ENCODE measurements around the gene B4GALT3.

B4GALT3 gene

DNA sequence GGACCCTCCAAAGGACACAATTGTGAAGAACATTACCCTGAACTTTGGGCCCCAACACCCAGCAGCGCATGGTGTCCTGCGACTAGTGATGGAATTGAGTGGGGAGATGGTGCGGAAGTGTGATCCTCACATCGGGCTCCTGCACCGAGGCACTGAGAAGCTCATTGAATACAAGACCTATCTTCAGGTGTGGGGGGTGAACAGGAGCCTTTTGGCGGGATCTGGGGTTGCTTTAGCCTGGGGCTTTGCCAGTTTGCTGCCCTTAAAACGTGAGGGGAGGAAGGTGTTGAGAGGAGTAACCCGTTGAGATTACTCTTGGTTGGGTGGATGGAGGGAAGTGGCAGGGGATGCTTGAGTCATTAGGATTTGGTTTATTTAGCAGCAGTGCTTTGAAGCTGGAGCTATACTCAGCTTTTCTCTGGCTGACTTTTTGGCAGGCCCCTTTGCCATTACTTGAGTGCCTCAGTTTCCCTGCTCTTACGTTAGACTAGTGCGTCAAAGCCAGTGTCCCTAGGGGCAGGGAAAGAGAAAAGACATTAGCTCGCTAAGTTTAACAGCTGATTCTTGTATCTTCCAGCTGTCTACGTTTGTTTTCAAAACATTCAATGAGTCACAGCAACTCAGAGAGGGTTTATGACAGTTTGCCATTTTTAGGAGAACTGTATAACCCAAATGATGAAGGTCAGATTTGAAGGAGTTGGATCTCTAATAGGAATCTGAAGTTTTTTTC is 29.3 kb upstream of the B4GALT3 start:
- no peak for DNase-seq (ENCODE audit: low read depth in 2 of 2)

DNA sequence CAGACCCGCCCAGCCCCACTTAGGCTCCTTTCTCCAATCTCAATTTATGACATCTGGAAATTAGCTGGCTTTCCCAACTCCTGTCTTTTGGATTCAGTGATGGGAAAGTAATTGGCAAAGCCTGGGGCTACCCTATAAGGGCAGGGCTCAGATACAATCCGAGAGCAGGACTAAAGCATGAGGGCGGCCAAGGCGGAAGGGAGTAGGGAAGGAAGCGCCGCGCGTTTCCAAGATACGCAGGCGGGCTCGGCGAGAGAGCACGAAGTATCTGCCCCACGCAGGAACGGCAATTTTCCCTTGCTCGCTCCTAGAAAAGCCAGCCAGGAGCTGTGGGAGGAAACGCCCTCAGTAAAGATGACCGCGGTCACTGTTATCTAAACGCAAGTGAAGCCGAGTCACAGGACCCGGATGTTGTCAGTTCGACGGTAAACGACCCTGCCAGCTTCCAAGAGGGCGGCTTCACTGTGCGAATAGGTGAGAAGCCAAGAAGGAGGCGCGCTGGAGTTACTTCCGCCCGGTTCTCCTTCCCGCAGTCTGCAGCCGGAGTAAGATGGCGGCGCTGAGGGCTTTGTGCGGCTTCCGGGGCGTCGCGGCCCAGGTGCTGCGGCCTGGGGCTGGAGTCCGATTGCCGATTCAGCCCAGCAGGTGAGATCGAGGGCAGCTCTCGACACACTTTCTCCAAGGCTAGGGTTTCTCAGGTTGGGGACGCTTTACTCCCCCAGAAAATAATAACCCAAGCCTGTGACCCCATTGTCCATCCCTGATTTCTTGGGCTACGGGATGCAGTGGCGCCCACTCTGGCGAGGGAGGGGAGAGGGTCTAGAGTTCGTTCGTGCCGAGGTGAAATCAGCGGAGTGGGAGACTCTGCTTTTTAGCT is 24.8 kb upstream of the B4GALT3 start, which contains the start of gene NDUFS2:
TSS of gene NDUFS2 (plus strand) at position 532 of the 877 bp plus-strand sequence. CDS start at position 551, 19 bp downstream.
- DNase-seq (ENCODE audit: low read depth in 2 of 2), result peak; percentile 98

DNA sequence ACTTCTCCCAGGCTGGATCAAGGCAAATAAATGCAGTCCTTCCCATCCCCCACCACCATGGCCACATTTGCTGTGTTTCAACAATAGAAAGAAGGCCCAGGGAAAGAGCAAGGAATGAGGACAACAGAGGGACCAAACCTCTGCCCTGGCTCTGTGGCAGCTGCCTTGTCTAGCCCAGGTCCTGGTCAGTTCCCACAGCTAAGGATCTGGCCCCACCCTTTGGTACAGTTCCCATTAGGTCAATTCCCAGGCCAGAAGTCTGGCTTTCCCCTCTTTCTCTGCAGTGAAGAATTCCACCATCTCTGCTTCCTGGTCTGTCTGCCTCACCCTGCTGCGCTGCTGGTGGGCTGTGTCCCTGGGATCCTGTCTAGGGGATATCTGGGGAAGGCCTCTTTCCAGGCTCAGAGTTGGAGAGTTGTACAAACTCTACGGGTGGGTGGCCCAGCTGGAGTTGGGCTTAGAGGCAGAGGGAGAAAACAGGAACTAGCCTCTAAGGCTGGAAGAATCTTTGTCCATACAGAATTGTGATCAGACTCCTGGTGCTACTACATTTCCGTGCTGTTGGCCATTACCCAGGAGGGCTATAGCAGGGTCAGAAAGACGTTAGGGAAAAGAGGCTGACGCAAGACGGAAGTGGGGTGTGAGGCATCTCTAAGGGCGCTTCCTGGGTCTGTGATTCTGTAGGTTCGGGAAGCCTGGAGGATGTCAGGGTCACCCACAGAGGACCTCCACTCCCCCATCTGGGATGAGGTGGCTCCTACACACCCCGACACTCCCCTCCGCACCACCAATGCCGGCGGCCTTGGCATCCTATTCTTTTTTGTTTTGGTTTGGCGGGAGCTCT is 23.9 kb upstream of the B4GALT3 start:
- no peak for DNase-seq (ENCODE audit: low read depth in 2 of 2)

DNA sequence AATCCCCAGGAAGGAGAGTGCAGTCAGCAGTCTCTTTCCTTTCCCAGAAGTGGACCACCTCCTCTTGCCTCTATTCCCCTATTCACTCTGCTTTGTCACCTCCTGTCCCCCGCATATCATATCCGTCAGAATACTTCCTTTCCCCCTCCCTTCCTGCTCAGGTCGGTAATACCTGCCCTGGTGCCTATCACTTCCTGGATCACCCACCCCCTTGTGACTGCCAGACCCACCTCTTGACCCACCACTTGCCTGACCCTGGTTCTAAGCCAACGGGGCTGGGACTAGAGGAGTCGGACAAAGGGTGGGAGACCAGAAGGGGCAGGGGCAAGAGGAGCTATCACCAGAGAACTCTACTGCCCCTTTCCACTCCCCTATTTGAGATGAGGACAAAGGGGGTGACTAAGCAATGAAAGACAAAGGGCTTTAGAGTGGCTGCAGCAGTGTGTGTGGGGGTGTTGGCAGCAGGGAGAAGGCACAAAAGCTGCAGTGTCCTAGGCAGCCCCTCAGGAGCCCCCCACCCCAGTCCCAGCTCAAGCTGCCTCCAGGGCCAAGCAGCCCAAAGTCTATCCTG is 23.2 kb upstream of the B4GALT3 start:
- DNase-seq (ENCODE audit: low read depth in 2 of 2), result no peak

DNA sequence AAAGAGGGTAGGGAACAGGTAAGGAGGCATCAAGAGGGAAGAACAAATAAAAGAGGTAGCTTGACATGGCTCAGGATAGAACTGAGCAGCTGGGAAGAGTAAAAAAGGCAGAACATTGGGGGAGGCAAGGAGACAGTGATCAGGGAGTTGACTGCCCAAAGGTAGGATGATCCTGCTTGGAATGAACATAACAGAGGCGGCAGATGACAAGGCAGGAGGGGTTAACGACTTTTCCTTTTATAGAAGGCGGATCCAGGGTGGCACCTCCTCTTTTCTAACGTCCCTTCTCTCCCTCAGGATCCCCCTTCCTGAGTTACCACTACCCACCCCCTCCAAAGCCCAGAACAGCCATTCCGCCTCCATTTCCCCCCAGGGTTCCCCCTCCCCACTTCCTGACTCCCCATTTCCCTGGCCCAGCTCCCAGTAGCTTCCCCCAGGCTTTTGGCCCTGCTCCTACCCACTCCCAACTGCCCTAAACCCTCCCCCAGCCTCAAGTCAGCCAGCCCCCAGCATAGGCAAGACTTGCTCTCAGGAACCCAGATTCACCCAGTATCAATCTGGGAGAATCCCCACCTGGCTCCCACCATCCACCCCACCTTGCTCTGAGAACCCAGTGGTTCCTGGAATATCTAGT is 22.3 kb upstream of the B4GALT3 start:
- DNase-seq (ENCODE audit: low read depth in 2 of 2), result no peak

DNA sequence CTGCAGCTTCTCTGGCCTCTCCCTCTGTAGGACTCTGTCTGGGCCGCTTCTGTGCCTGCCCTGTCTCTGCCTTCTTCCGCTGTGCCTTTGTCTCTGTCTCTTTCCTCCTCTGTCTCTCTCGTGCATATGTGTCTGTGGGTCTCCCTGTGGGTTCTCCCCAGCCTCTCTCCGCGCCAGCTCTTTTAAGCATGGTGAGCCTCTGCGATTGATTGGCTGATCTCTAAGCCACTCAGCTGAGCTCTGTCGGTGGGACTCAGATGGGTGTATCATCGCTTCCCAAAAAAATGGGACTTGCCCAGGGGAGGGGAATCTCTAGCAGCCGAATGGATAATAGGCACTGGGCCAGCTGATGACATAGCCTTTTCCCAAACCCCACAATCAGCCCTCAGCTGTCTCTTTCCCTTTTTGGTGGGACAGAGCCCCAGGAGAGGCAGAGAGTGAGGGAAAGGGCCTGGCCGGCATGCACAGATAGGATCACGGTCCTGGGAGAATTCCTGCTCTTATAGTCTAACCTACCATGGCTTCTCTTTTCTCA is 21.7 kb upstream of the B4GALT3 start, which contains the start of gene ADAMTS4:
TSS of gene ADAMTS4 (minus strand) at position 158 of the 535 bp plus-strand sequence. CDS start 427 bp downstream, outside the sequence.
- peak; percentile 90 to 91 for DNase-seq (ENCODE audit: low read depth in 2 of 2)

DNA sequence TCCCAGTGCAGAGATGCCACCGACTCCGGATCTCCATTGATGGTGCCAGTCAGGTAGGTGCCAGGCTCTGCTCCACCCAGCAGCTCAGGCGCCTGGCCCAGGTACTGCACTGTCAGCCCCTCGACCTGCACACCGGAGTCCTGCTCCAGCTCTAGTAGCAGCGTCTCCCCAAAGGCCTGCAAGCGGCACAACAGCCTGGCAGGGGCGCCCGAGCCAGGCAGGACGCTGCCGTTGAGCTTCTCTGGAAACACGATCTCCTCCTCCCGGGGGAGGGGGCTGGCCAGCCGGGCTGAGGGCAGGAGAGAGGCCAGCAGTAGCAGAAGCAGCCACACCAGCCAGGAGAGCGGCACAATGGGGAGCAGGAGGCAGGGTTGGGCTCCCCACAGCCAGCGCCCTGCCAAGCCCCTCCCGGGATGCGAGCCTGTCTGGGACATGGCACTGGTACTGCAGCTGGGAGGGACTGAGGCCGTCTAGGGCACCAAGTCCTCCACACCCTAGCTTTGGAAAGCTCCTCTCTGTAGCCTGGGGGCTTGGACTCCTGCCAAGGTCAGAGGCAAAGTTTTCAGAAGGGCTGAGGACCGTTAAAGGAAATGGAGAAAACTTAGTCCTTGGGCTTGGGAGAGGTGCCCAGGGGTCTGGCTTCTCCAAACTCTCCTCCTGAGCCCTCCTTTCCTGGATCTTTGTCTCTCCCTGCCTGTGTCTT is 21.0 kb upstream of the B4GALT3 start:
- no peak for DNase-seq (ENCODE audit: low read depth in 2 of 2)

DNA sequence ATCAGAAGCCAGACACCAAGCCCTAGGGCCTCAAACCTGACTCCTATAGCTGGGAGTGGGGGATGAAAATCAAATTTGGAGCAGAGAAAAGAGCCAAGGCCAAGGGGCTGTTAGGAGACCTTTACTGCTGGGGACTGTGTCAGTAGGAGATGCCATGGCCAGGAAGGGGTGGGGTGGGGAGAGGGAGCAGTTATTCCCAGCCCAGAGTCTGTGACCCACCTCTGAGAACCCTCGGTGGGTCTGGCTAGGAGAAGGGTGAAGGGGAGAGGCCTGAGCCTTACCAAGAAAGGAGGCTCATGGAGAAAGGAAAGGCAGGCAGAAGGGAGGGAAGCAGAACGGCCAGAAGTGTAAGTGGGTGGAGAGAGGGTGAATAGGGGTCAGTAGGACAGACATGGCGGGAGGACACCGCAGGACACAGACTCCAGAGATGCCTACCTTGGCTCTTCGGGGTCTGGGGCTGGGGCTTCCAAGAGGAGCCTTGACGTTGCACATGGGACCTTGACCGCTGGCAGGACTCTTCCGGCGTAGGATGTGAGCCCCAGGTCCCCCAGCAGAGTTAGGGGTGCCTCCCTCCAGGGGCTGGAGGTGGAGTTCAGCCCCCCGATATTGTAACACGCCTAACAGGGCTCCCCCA is 20.4 kb upstream of the B4GALT3 start:
- DNase-seq (ENCODE audit: low read depth in 2 of 2), result no peak

DNA sequence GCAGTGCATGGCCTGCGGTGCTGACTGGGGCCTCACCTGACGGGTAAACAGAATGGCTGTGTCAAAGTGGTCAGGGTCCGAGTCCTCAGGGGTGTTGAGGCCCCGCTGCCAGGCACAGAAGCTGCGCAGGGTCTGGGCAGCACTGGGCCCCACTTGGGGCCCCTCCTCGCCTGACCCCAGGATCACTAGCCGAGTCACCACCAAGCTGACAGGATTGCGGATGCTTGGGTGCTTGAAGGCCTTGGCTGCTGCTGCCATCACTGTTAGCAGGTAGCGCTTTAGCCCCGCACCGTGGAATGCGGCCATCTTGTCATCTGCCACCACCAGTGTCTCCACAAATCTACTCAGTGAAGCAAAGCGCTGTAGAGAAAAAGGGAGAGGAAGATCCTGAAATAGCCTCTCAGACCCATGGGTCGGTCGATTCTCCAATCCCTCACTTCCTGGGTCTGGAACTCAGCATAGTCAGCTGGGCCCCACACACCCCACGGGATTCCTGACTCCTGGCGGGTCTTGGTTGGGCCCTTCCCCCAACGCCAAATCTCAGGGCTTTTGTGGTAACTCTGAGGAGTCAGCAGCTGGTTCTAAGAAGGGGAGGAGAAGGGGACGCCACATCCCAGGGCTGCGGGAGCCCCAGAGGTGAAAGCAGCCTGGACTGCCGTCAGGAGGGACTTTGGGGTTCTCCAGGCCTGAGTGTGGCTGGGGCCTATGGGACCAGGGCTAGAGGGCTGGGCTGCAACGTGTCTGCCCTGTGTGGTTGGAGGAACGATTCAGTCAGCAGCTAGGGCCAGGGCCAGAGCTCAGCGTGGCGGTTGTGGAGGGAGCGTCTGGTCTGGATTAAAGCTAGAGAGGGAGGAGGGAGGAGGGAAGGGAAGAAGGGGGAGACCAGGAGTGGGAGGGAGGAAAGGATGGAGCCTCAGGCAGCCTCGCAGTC is 19.5 kb upstream of the B4GALT3 start:
- peak; percentile 85 to 87 for DNase-seq (ENCODE audit: low read depth in 2 of 2)

DNA sequence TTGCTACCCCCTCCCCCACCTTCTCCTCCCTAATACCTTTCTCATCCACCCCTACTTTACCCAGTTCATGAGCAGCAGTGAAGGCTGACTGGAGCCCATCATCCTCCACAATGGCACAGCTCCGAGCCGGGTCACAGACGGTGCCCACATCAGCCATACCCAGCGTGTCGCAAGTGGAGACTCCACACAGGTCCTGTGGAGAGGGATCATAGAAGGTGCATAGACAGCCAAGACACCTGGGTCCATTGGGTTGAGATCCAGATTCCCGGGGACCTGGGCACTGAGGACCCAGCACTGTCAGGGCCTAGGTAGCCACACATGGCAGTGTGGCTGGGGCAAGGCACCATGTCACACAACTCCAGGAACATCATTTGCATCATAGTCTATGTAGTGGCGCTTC is 18.8 kb upstream of the B4GALT3 start:
- DNase-seq (ENCODE audit: low read depth in 2 of 2), result no peak

DNA sequence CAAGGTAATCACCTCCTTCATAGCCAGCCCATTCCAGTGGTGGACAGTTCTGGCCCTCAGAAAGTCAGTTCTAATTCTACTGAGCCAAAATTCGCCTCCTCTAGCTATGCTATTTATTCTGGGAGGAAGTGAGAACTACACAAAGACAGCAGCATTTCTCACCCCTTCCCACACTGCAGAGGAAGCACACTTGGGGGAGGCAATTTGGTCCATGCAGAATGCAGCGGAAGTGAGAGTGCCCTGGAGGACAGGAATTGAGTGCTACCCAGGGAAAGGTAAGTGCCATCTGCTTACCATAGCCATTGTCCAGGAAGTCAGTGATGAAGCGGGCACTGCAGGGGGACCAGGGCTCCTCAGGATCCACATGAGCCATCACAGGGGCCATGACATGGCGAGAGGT is 17.9 kb upstream of the B4GALT3 start:
- DNase-seq (ENCODE audit: low read depth in 2 of 2), result no peak

DNA sequence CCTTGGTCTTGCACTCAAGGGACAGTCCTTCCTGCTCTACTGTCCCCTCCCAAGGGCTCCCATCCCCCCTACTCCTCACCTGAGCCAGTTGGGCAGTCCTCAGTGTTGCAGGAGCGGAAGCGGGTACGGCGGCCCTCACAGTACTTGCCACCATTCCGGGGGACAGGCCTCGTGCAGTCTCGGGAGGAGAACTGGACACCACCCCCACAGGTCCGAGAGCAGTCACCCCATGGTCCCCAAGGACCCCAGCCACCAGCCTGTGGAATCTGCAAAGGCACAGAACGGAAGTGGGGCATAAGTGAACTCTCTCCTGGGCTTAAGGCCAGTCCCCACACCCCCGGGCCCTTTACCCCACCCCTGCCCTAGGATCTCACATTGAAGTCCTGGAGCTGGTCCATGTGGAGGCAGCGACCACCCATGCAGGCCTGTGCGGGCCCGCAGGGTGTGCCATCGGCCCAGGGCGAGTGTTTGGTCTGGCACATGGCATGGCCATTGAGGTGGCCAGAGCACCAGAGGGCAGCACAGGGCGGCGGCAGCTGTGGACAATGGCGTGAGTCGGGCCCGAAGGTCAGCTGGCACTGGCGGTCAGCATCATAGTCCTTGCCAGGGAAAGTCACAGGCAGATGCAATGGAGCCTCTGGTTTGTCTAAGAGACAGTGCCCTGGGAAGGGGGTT is 16.4 kb upstream of the B4GALT3 start:
- DNase-seq (ENCODE audit: low read depth in 2 of 2), result no peak

DNA sequence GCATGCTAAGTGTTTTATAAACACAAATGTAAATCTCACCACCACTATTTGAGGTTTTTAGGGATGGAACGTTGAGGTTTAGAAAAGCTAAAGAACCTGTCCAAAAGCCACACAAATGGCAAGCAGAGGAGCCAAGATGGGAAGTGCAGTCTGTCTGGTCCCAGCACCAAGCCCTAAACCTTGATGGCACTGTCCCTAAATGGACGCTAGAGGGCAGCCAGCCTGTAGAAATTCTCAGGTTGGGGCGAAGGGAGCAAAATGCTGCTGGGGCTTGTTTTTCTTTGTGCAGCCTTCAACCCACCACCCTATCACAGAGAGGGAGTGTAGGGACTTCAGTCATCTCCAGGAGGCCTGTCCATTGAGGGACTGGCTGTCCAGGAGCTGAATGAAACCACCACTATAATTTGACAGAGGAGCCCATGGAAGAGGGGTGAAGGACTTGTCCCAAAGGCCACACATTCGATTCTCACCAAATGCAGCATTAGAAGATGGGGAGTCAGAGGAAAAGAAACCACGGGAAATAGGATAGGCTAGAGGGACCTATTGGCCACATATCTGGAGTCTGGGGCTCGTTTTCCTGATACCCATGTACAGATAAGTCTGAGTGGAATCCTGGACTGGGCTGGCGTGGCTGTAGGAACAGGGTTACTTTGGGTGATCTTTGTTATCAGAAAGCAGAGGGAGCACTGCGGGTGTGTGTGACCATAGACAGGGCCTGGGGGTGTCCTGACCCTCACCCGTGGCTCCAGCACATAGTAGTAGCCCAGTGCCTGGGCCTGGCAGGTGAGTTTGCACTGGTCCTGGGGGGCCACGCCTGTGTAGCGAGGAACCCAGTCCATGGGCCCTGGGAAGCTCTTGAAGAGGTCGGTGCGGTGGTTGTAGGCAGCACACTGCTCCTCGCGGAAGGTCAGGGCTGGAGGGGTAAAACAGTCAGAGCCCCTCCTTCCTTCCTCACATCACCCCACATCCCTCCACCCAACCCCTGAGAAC is 15.5 kb upstream of the B4GALT3 start:
- DNase-seq (ENCODE audit: low read depth in 2 of 2), result peak in 1 of 2 experiments; percentile 44

DNA sequence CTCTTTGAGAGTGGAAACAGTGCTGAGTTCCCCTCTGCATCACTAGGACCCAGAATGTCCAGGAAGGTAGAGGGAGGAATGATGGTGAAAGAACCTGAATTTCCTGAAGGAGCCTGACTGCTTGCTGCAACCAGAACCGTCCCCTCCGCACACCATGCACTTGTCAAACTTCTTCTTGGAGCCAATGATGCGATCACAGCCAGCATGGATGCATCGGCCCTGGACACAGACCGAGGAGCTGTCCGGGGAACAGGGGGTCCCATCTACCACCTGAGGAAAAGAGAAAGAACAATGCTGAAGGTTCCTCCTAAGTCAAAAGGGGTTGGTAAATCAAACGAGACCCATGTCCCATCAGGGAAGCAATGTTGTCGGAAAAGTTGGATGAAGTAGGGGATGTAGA is 14.7 kb upstream of the B4GALT3 start:
- no peak for DNase-seq (ENCODE audit: low read depth in 2 of 2)

DNA sequence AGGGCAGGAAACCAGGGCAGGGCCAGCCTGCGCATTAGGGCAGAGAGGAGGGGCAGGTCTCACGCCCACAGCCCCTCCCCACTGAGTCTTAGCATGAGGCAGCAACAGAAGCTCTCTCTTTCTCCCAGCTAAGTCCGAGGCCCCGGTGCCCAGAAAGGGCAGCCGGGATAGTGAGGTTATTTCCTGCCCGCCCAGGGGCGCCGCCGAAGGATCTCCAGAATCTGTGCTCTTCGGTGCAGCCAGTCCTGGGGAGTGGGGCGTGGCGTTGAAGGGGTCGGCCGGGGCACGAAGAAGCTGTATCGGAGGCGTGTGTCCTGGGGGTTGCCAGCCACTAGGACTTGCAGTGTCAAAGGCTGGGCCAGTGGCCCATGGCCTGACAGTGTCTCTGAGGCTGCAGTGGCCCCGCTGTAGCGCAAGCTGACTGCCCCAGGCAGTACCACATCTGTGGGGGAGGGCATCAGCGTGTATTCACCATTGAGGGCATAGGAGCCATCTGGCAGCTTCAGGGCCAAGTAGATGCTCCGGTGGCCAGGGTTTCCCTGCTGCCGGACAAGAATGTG is 13.7 kb upstream of the B4GALT3 start:
- no peak for DNase-seq (ENCODE audit: low read depth in 2 of 2)

DNA sequence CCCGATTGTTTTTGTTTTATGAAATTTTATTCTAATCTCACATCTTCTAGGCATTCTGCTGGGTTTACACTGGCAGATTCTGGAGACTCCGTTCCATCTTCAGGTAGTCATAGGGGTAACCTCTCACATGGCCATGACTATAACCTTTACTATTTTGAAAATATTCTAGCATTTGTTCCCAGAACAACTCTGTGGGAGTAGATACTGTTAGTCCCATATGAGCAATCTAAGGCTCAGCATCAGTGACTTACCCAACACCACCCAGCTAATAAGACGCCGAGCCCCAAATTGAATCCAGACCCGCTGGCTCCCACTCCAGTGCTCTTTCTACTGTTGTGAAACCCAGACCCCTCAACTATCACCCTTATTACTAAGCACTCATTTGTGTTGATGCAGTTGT is 11.7 kb upstream of the B4GALT3 start:
- DNase-seq (ENCODE audit: low read depth in 2 of 2), result no peak
